Measurements from ENCODE around the gene SPINK8.

DNA sequence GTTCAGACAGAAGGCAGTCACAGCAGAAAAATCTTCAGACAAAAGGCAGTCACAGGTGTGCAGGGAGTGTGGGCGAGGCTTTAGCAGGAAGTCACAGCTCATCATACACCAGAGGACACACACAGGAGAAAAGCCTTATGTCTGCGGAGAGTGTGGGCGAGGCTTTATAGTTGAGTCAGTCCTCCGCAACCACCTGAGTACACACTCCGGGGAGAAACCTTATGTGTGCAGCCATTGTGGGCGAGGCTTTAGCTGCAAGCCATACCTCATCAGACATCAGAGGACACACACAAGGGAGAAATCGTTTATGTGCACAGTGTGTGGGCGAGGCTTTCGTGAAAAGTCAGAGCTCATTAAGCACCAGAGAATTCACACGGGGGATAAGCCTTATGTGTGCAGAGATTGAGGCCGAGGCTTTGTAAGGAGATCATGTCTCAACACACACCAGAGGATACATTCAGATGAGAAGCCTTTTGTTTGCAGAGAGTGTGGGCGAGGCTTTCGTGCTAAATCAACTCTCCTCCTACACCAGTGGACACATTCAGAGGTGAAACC, 65.0 kb downstream of the SPINK8 start:
- TF ChIP-seq ZNF565 (CRISPR knock-in tag; conservative IDR thresholded peaks at IDR 0.05; ENCODE audit: low read depth) (no peak), CSDC2 (CRISPR knock-in tag; IDR thresholded peaks at IDR 0.05) (no peak), GLIS3 (CRISPR knock-in tag; IDR thresholded peaks at IDR 0.05) (no peak), ZNF70 (CRISPR knock-in tag; IDR thresholded peaks at IDR 0.05) (no peak), ZFP30 (CRISPR knock-in tag; IDR thresholded peaks at IDR 0.05) (no peak), SNAI2 (CRISPR knock-in tag; IDR thresholded peaks at IDR 0.05) (no peak), BACH2 (CRISPR knock-in tag; IDR thresholded peaks at IDR 0.05; ENCODE audit: borderline replicate concordance) (no peak)
- TF ChIP-seq, protein P1, sequence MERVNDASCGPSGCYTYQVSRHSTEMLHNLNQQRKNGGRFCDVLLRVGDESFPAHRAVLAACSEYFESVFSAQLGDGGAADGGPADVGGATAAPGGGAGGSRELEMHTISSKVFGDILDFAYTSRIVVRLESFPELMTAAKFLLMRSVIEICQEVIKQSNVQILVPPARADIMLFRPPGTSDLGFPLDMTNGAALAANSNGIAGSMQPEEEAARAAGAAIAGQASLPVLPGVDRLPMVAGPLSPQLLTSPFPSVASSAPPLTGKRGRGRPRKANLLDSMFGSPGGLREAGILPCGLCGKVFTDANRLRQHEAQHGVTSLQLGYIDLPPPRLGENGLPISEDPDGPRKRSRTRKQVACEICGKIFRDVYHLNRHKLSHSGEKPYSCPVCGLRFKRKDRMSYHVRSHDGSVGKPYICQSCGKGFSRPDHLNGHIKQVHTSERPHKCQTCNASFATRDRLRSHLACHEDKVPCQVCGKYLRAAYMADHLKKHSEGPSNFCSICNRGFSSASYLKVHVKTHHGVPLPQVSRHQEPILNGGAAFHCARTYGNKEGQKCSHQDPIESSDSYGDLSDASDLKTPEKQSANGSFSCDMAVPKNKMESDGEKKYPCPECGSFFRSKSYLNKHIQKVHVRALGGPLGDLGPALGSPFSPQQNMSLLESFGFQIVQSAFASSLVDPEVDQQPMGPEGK (CRISPR knock-in tag; IDR thresholded peaks at IDR 0.05; ENCODE audit: borderline replicate concordance): no peak
